Prostate gland (tissue), 2 donors: ENCODE data around the gene LIPC.

Experiments
- POLR2A ChIP-seq: fragments of 450-650 bp; IDR thresholded peaks from one replicate; pipeline ENCODE4 v1.6.1; 2016; ENCODE audit warnings: antibody characterized with exemption, mild to moderate bottlenecking
- TF ChIP-seq, protein P1 (sequence below), 4 experiments: fragments of 200-600 bp in 2 of 4; fragments of 450-650 bp in 2 of 4; sonication (generic) in 2 of 4; IDR thresholded peaks; 1 replicate in 3 of 4; 2 replicates in 1 of 4; pipeline ENCODE4 v1.5.1; 2016 to 2019; ENCODE audit warnings: antibody characterized with exemption in 4 of 4, mild to moderate bottlenecking in 2 of 4, moderate library complexity in 2 of 4

DNA sequence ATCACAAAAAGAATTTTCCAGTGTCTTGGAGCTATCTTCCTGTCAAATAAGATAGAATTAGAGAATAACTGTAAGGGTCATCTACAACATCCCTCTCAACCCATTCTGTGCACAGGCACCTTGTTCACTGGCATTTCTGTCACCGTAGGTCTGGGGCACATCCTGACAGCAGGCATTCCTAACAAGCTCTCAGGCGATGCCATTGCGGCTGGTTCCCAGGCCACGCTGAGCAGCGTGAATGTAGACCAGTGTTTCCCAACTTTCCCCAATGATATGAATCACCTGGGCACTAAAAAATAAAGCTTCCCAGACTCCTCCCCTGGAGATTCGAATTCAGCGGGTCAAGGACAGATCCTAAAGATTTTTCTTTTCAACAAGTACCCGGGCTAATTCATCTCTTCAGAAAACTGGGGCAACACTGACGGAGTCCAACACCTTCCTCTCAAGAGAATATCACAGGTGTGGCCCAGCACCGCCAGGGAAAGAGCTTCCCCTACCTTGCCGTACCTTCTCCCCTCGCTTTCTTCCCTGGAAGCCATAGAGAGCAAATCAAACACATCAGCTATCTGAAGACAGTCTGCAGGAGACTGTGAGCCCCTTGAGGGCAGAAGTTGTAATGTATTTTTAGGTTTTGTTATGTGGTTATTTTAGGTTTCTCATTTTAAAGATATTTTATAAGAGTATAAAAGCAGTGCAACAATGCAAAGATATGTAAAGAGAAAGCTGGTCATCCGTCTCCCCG lies 143.4 kb downstream of the LIPC start:
- TF ChIP-seq POLR2A, result no peak
- TF ChIP-seq, protein P1, sequence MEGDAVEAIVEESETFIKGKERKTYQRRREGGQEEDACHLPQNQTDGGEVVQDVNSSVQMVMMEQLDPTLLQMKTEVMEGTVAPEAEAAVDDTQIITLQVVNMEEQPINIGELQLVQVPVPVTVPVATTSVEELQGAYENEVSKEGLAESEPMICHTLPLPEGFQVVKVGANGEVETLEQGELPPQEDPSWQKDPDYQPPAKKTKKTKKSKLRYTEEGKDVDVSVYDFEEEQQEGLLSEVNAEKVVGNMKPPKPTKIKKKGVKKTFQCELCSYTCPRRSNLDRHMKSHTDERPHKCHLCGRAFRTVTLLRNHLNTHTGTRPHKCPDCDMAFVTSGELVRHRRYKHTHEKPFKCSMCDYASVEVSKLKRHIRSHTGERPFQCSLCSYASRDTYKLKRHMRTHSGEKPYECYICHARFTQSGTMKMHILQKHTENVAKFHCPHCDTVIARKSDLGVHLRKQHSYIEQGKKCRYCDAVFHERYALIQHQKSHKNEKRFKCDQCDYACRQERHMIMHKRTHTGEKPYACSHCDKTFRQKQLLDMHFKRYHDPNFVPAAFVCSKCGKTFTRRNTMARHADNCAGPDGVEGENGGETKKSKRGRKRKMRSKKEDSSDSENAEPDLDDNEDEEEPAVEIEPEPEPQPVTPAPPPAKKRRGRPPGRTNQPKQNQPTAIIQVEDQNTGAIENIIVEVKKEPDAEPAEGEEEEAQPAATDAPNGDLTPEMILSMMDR (IDR thresholded peaks at IDR 0.05), result no peak
